Keratinocyte (primary cell): Measurements from ENCODE around the gene ADRA1B. TPM values are rescaled to one million over a fixed set of nuclear protein-coding genes. Genes with fewer than 3 reads are reported as not detected.

Experiments used
- DNase-seq: peaks from one replicate; pipeline ENCODE4 v3.0.0-alpha.2; 2011; ENCODE audit warnings: low read depth, missing footprints, low spot score
- FAIRE-seq: peaks from 2 replicates; lab custom pipeline; 2011; peaks lifted over from hg19 to GRCh38; lab: Jason Lieb, UNC
- H2AFZ ChIP-seq: 2 replicates; pipeline ENCODE4 v1.6.0; 2012; ENCODE audit warnings: low read length, control low read depth, inconsistent platforms; ENCODE audit not compliant: control insufficient read depth
- H3K27ac ChIP-seq: 2 replicates; pipeline ENCODE4 v1.5.1; 2011; ENCODE audit warnings: low read length; ENCODE audit not compliant: control insufficient read depth, insufficient read depth
- H3K27me3 ChIP-seq: 3 replicates; pipeline ENCODE4 v1.6.0; 2011; ENCODE audit warnings: low read length; ENCODE audit not compliant: control insufficient read depth, insufficient read depth; ENCODE audit errors: extremely low read depth
- H3K36me3 ChIP-seq, 2 experiments: 2 replicates in 1 of 2; 3 replicates in 1 of 2; pipeline ENCODE4 v1.5.1; 2011; ENCODE audit warnings: low read length in 2 of 2, mild to moderate bottlenecking in 1 of 2; ENCODE audit not compliant: control insufficient read depth in 2 of 2, insufficient read depth in 2 of 2; ENCODE audit errors: extremely low read depth in 1 of 2
- H3K4me1 ChIP-seq: 3 replicates; pipeline ENCODE4 v1.5.1; 2011; ENCODE audit warnings: low read length; ENCODE audit not compliant: control insufficient read depth, insufficient read depth; ENCODE audit errors: extremely low read depth
- H3K4me2 ChIP-seq: 3 replicates; pipeline ENCODE4 v1.6.0; 2011; ENCODE audit warnings: low read depth, low read length; ENCODE audit not compliant: control insufficient read depth, insufficient read depth; ENCODE audit errors: extremely low read depth
- H3K4me3 ChIP-seq, 3 experiments: fragments of 200-600 bp in 1 of 3; sonication (generic) in 1 of 3; 2 replicates in 2 of 3; 3 replicates in 1 of 3; pipeline ENCODE4 v1.5.1; 2011 to 2016; ENCODE audit warnings: low read length in 3 of 3, mild to moderate bottlenecking in 3 of 3, control low read depth in 2 of 3, inconsistent platforms in 1 of 3, low read depth in 1 of 3, mixed read lengths in 1 of 3, mixed run types in 1 of 3, moderate library complexity in 1 of 3; ENCODE audit not compliant: control insufficient read depth in 2 of 3, insufficient read depth in 2 of 3; ENCODE audit errors: extremely low read depth in 1 of 3
- H3K79me2 ChIP-seq: 2 replicates; pipeline ENCODE4 v1.6.0; 2012; ENCODE audit warnings: low read length; ENCODE audit not compliant: control insufficient read depth, insufficient read depth
- H3K9ac ChIP-seq: 3 replicates; pipeline ENCODE4 v1.6.0; 2011; ENCODE audit warnings: low read length; ENCODE audit not compliant: control insufficient read depth, insufficient read depth; ENCODE audit errors: extremely low read depth
- H3K9me1 ChIP-seq: 3 replicates; pipeline ENCODE4 v1.6.0; 2011; ENCODE audit warnings: low read length; ENCODE audit not compliant: control insufficient read depth, insufficient read depth; ENCODE audit errors: extremely low read depth
- H3K9me3 ChIP-seq: 2 replicates; pipeline ENCODE4 v1.5.1; 2012; ENCODE audit warnings: low read depth, low read length; ENCODE audit not compliant: control insufficient read depth
- H4K20me1 ChIP-seq: 3 replicates; pipeline ENCODE4 v1.6.0; 2011; ENCODE audit warnings: low read length; ENCODE audit not compliant: control insufficient read depth, insufficient read depth; ENCODE audit errors: extremely low read depth
- CTCF ChIP-seq, 3 experiments: IDR thresholded peaks in 1 of 3; conservative IDR thresholded peaks in 1 of 3; optimal IDR thresholded peaks in 1 of 3; 2 replicates in 2 of 3; 3 replicates in 1 of 3; pipeline versions ENCODE3 to v1.5.1; 2011; ENCODE audit warnings: low read length in 3 of 3, mild to moderate bottlenecking in 3 of 3, moderate library complexity in 2 of 3, control low read depth in 1 of 3, inconsistent platforms in 1 of 3; ENCODE audit not compliant: insufficient read depth in 2 of 3; ENCODE audit errors: extremely low read depth in 1 of 3
- EZH2 ChIP-seq: IDR thresholded peaks from one replicate; pipeline ENCODE4 v1.6.1; 2012; ENCODE audit warnings: inconsistent platforms, mild to moderate bottlenecking, low read length, moderate library complexity
- dilution Hi-C: fragments of 300-500 bp; cut with MboI; formaldehyde crosslinking; loops from one replicate; pipeline ENCODE4 v1.7.0; 2020; ENCODE audit warnings: low sequenced_read_pairs; ENCODE audit not compliant: extremely low pct_ligation_motif_present
- polyA plus RNA-seq, 5 experiments: library from polyadenylated mRNA; depleted of rRNA in 3 of 5; stranded (reverse) in 3 of 5; stranded (forward) in 1 of 5; unstranded in 1 of 5; fragments of >200 nt; gene quantifications; 1 replicate in 1 of 5; 2 replicates in 3 of 5; 3 replicates in 1 of 5; pipeline versions ENCODE4 v1.2.1 to v1.2.3, GENCODE V29; 2011 to 2012; ENCODE audit warnings: missing spikeins in 2 of 5, low read depth in 1 of 5, low replicate concordance in 1 of 5

Gene ADRA1B
- polyA plus RNA-seq, 1 donor (not counting 4 experiments of a cell fraction or from before 2014, with no cell fraction given): 0.18 TPM

- Histone ChIP-seq H2AFZ (no peak overlapping the region), H4K20me1 (no peaks in the 10 kb centered on the region), H3K4me2 (peak overlapping the region; percentile 31), H3K9me1 (no peaks in the 10 kb centered on the region), H3K4me3 (no peak overlapping the region), H3K36me3 (no peaks in the 10 kb centered on the region), H3K27me3 (no peaks in the 10 kb centered on the region), H3K27ac (no peak overlapping the region), H3K4me1 (peaks cover 8% of the 10 kb centered on the region), H3K9me3 (no peaks in the 10 kb centered on the region), H3K79me2 (no peaks in the 10 kb centered on the region), H3K9ac (no peak overlapping the region)
- no peak for DNase-seq
- TF ChIP-seq CTCF (optimal IDR thresholded peaks at IDR 0.05 in 1 of 3, IDR thresholded peaks at IDR 0.05 in 1 of 3, conservative IDR thresholded peaks at IDR 0.05 in 1 of 3; ENCODE audit: extremely low read depth in 1 of 3, insufficient read depth in 2 of 3, low read length in 3 of 3) (no peak), EZH2 (no peak)
- dilution Hi-C loops: no loop called here
- no peak for FAIRE-seq
These were observed 55.2 kb downstream of the ADRA1B start for GRCh38 chr5:159971514-159971913.

DNA sequence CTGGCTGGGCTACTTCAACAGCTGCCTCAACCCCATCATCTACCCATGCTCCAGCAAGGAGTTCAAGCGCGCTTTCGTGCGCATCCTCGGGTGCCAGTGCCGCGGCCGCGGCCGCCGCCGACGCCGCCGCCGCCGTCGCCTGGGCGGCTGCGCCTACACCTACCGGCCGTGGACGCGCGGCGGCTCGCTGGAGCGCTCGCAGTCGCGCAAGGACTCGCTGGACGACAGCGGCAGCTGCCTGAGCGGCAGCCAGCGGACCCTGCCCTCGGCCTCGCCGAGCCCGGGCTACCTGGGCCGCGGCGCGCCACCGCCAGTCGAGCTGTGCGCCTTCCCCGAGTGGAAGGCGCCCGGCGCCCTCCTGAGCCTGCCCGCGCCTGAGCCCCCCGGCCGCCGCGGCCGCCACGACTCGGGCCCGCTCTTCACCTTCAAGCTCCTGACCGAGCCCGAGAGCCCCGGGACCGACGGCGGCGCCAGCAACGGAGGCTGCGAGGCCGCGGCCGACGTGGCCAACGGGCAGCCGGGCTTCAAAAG lies 55.7 kb downstream of the ADRA1B start:
- DNase-seq: no peak
- no peaks in the 10 kb centered on the region for H3K27me3 ChIP-seq
- no peak overlapping the region for H3K27ac ChIP-seq
- peak overlapping the region in 1 of 3 experiments; percentile 29 for H3K4me3 ChIP-seq
- no peaks in the 10 kb centered on the region for H4K20me1 ChIP-seq
- no peak for FAIRE-seq
- peak overlapping the region; percentile 29 for H3K9ac ChIP-seq
- peaks cover 8% of the 10 kb centered on the region for H3K4me1 ChIP-seq
- no peaks in the 10 kb centered on the region for H3K79me2 ChIP-seq
- TF ChIP-seq CTCF (optimal IDR thresholded peaks at IDR 0.05 in 1 of 3, IDR thresholded peaks at IDR 0.05 in 1 of 3, conservative IDR thresholded peaks at IDR 0.05 in 1 of 3; ENCODE audit: extremely low read depth in 1 of 3, insufficient read depth in 2 of 3, low read length in 3 of 3): no peak
- no peak for TF ChIP-seq EZH2
- peak overlapping the region; percentile 59 for H2AFZ ChIP-seq
- H3K36me3 ChIP-seq: no peaks in the 10 kb centered on the region
- dilution Hi-C loops: no loop called here
- H3K9me1 ChIP-seq: no peaks in the 10 kb centered on the region
- H3K4me2 ChIP-seq: peak overlapping the region; percentile 31
- no peaks in the 10 kb centered on the region for H3K9me3 ChIP-seq
